Measurements from ENCODE around the gene NUDCD3.

NUDCD3 gene

GRCh38 chr7:44348300-44348699 lies 142.2 kb downstream of the NUDCD3 start:
- peak; percentile 26 for DNase-seq

- no peak for DNase-seq
These were observed 142.8 kb downstream of the NUDCD3 start for GRCh38 chr7:44347546-44348114.

- DNase-seq, result no peak
These were observed 144.4 kb downstream of the NUDCD3 start for GRCh38 chr7:44346063-44346462.

GRCh38 chr7:44341401-44341800 lies 149.1 kb downstream of the NUDCD3 start:
- no peak for DNase-seq

- no peak for DNase-seq
These were observed 151.9 kb downstream of the NUDCD3 start for GRCh38 chr7:44338600-44338999.

GRCh38 chr7:44336491-44336890 lies 154.0 kb downstream of the NUDCD3 start:
- DNase-seq, result no peak

- no peak for DNase-seq
These were observed 155.3 kb downstream of the NUDCD3 start for GRCh38 chr7:44335184-44335583.

GRCh38 chr7:44334734-44335097 lies 155.7 kb downstream of the NUDCD3 start:
- no peak for DNase-seq

- peak; percentile 34 for DNase-seq
These were observed 156.3 kb downstream of the NUDCD3 start for GRCh38 chr7:44333911-44334733.

GRCh38 chr7:44331682-44332081 lies 158.8 kb downstream of the NUDCD3 start:
- no peak for DNase-seq

- no peak for DNase-seq
These were observed 160.1 kb downstream of the NUDCD3 start for GRCh38 chr7:44330331-44330730.

GRCh38 chr7:44329888-44330287 lies 160.6 kb downstream of the NUDCD3 start:
- DNase-seq, result no peak

All from NCI-H69 (cell line).